Aorta (tissue), 5 donors: ENCODE results near the gene FGD6. TPM values are rescaled to one million over a fixed set of nuclear protein-coding genes. Genes with fewer than 3 reads are reported as not detected.

Source experiments
- ATAC-seq: fragments of 200-7000 bp; cut with Tn5 transposase; one replicate; pipeline ENCODE4 v1.9.1; 2022; ENCODE audit warnings: moderate library complexity; ENCODE audit not compliant: low FRiP score
- DNase-seq, 2 donors: peaks; one replicate each; pipeline ENCODE4 v3.0.0-alpha.2; 2020
- H3K27ac ChIP-seq, 2 donors: one replicate each; pipeline ENCODE4 v1.5.1; 2013; ENCODE audit warnings: low read length in 2 of 2, mild to moderate bottlenecking in 2 of 2, moderate library complexity in 2 of 2, control low read depth in 1 of 2, inconsistent platforms in 1 of 2, low read depth in 1 of 2
- H3K27me3 ChIP-seq, 2 donors: one replicate each; pipeline ENCODE4 v1.6.1; 2013; ENCODE audit warnings: control low read depth in 1 of 2, low read length in 1 of 2, mild to moderate bottlenecking in 1 of 2, moderate library complexity in 1 of 2; ENCODE audit not compliant: insufficient read depth in 2 of 2, control insufficient read depth in 1 of 2
- H3K36me3 ChIP-seq, 2 donors: one replicate each; pipeline ENCODE4 v1.6.1; 2013; ENCODE audit warnings: control low read depth in 1 of 2, low read length in 1 of 2, mild to moderate bottlenecking in 1 of 2; ENCODE audit not compliant: insufficient read depth in 2 of 2, control insufficient read depth in 1 of 2
- H3K4me1 ChIP-seq, 2 donors: one replicate each; pipeline ENCODE4 v1.6.1; 2013; ENCODE audit warnings: low read length in 2 of 2, control low read depth in 1 of 2, mild to moderate bottlenecking in 1 of 2, moderate library complexity in 1 of 2; ENCODE audit not compliant: insufficient read depth in 2 of 2, control insufficient read depth in 1 of 2
- H3K4me3 ChIP-seq, 2 donors: one replicate each; pipeline ENCODE4 v1.5.1; 2013; ENCODE audit warnings: low read length in 2 of 2, control low read depth in 1 of 2, mild to moderate bottlenecking in 1 of 2
- H3K9me3 ChIP-seq: one replicate; pipeline ENCODE4 v1.6.1; 2013; ENCODE audit warnings: mild to moderate bottlenecking, low read length; ENCODE audit not compliant: control insufficient read depth
- WGBS, 2 donors: extraction: QIAGEN DNeasy Blood & Tissue Kit; methylation state at CpG; one replicate each; pipeline ENCODE4 v1.1.7; 2013; 5-methylcytosine and 5-hydroxymethylcytosine counted together
- intact Hi-C, 2 donors: fragments of 100-400 bp; cut with DNase I; formaldehyde crosslinking; loops; one replicate each; pipeline versions ENCODE4 v1.14.2 to v1.15.0; 2022
- polyA plus RNA-seq, 2 donors: library from polyadenylated mRNA; stranded (reverse); fragments of 200-250 nt; gene quantifications; one replicate each; pipeline ENCODE4 v1.2.3, GENCODE V29; 2013
- total RNA-seq, 2 donors: library from RNA; stranded (reverse); fragmentation: NEBNext Ultra II Directional; extraction: Animal tissue kit (Norgen Biotek cat#: 25700); gene quantifications; one replicate each; pipeline ENCODE4 v1.2.1, GENCODE V29; 2021
- donor health status: healthy with polysubstance abuse.
- donor health status: Bipolar disorder and iron deficiency.
- donor health status: DM: no; HTN: no; CAD: no.
- donor health status: DM: no; HTN: no; CAD: no.
- donor health status: DM: yes; HTN: yes; CAD: no.

FGD6 gene
- total and polyA plus RNA-seq, 4 donors, result 0.95 to 15.5 (median 5.1) TPM

GRCh38 chr12:95054206-95054605, 163.1 kb downstream of the FGD6 start:
- H3K27me3 ChIP-seq, result no peaks in the 10 kb centered on the region
- no peak for DNase-seq
- ATAC-seq, result no peak
- peaks cover 3 to 5% of the 10 kb centered on the region in 2 donors for H3K36me3 ChIP-seq
- no peak overlapping the region for H3K4me3 ChIP-seq
- H3K4me1 ChIP-seq, result no peaks in the 10 kb centered on the region
- WGBS, 2 donors, result 43 to 56% methylated on average over 2 of the region's 2 CpGs
- no peaks in the 10 kb centered on the region for H3K9me3 ChIP-seq
- H3K27ac ChIP-seq, result no peak overlapping the region
- intact Hi-C loops, result no loop called here

- Histone ChIP-seq H3K4me3 (no peak overlapping the region), H3K9me3 (no peaks in the 10 kb centered on the region), H3K4me1 (no peaks in the 10 kb centered on the region), H3K27ac (no peak overlapping the region), H3K36me3 (peaks cover 3 to 6% of the 10 kb centered on the region in 2 donors), H3K27me3 (no peaks in the 10 kb centered on the region)
- DNase-seq (no peak), ATAC-seq (no peak)
- WGBS, 2 donors, result 86 to 90% methylated on average over 4 of the region's 4 CpGs
- intact Hi-C loops, result no loop called here
These were observed 166.0 kb downstream of the FGD6 start for GRCh38 chr12:95051241-95051640.

- intact Hi-C loops, result no loop called here
- DNase-seq, result no peak
- WGBS, 2 donors, result 63 to 74% methylated on average over 2 of the region's 2 CpGs
- H3K36me3 ChIP-seq, result peaks cover 3 to 4% of the 10 kb centered on the region in 2 donors
- H3K27me3 ChIP-seq, result no peaks in the 10 kb centered on the region
- no peak overlapping the region for H3K4me3 ChIP-seq
- no peak overlapping the region for H3K27ac ChIP-seq
- H3K9me3 ChIP-seq, result no peaks in the 10 kb centered on the region
- ATAC-seq, result no peak
- no peaks in the 10 kb centered on the region for H3K4me1 ChIP-seq
These were observed 179.4 kb downstream of the FGD6 start for GRCh38 chr12:95037906-95038305.

GRCh38 chr12:95034750-95035149, 182.5 kb downstream of the FGD6 start:
- no peak overlapping the region for H3K4me3 ChIP-seq
- H3K27ac ChIP-seq, result no peak overlapping the region
- H3K27me3 ChIP-seq, result no peaks in the 10 kb centered on the region
- 88 to 91% methylated on average over 1 of the region's 1 CpG for WGBS, 2 donors
- H3K9me3 ChIP-seq, result no peaks in the 10 kb centered on the region
- H3K36me3 ChIP-seq, result peaks cover 0 to 3% of the 10 kb centered on the region in 2 donors
- ATAC-seq (no peak), DNase-seq (no peak)
- intact Hi-C loops, result no loop called here
- H3K4me1 ChIP-seq, result no peaks in the 10 kb centered on the region

Other genes starting within 250 kb of the FGD6 start
- 10 to 100 TPM; 53.9 to 61.7 TPM for gene NDUFA12, start 213.8 kb downstream of the FGD6 start, total RNA-seq
- 100 to 1,000 TPM in 1 of 2 donors, 10 to 100 TPM in 1; 90.1 to 118 TPM for gene NDUFA12, start 213.8 kb downstream of the FGD6 start, polyA plus RNA-seq
- 10 to 100 TPM; 24.4 to 43.8 TPM for gene NR2C1, start 143.8 kb downstream of the FGD6 start, total RNA-seq
- gene NR2C1, start 143.8 kb downstream of the FGD6 start, polyA plus RNA-seq, result 10 to 100 TPM in 1 of 2 donors, 1 to 10 TPM in 1; 9.5 to 59.5 TPM
- 100 to 1,000 TPM in 1 of 2 donors, 10 to 100 TPM in 1; 81.0 to 103 TPM for gene VEZT, start 340 bp upstream of the FGD6 start, total RNA-seq
- 10 to 100 TPM; 39.0 to 56.8 TPM for gene VEZT, start 340 bp upstream of the FGD6 start, polyA plus RNA-seq